HPDE6-E6E7 (cell line): ENCODE results near the gene AKNA.
A peak's percentile ranks its signal among the peaks of the same experiment; 100 is the strongest.

Experiments used
- DNase-seq: peaks from one replicate; pipeline ENCODE4 v3.0.0; 2011; ENCODE audit warnings: missing footprints; ENCODE audit errors: extremely low spot score

The AKNA gene

GRCh38 chr9:114397219-114397847, 9.6 kb upstream of the AKNA start:
- DNase-seq = no peak

GRCh38 chr9:114396558-114397218, 8.9 kb upstream of the AKNA start:
- no peak for DNase-seq

GRCh38 chr9:114395768-114396167, 8.0 kb upstream of the AKNA start:
- DNase-seq = no peak

GRCh38 chr9:114395334-114395617, 7.5 kb upstream of the AKNA start:
- DNase-seq = no peak

- DNase-seq = no peak
These were observed 6.9 kb upstream of the AKNA start for GRCh38 chr9:114394523-114395333.

GRCh38 chr9:114392749-114393112, 4.9 kb upstream of the AKNA start:
- no peak for DNase-seq

GRCh38 chr9:114390952-114391351, 3.2 kb upstream of the AKNA start:
- no peak for DNase-seq

GRCh38 chr9:114389612-114390368, 2.0 kb upstream of the AKNA start:
- DNase-seq = no peak

GRCh38 chr9:114388764-114389375, 1.1 kb upstream of the AKNA start:
- no peak for DNase-seq

- DNase-seq = no peak
These were observed 538 bp upstream of the AKNA start for GRCh38 chr9:114388357-114388682.

GRCh38 chr9:114386886-114387679, 699 bp downstream of the AKNA start:
- DNase-seq = no peak

GRCh38 chr9:114386361-114386885, 1.4 kb downstream of the AKNA start:
- no peak for DNase-seq

GRCh38 chr9:114385397-114386181, 2.2 kb downstream of the AKNA start:
- peak; percentile 92 for DNase-seq

GRCh38 chr9:114384836-114385396, 2.9 kb downstream of the AKNA start:
- no peak for DNase-seq

GRCh38 chr9:114384341-114384740, 3.4 kb downstream of the AKNA start:
- DNase-seq = no peak

- DNase-seq = no peak
These were observed 4.1 kb downstream of the AKNA start for GRCh38 chr9:114383521-114384231.

GRCh38 chr9:114382699-114383520, 4.9 kb downstream of the AKNA start:
- no peak for DNase-seq

GRCh38 chr9:114378883-114379282, 8.9 kb downstream of the AKNA start:
- no peak for DNase-seq
